Measurements from ENCODE around the gene PLXDC2.

DNA sequence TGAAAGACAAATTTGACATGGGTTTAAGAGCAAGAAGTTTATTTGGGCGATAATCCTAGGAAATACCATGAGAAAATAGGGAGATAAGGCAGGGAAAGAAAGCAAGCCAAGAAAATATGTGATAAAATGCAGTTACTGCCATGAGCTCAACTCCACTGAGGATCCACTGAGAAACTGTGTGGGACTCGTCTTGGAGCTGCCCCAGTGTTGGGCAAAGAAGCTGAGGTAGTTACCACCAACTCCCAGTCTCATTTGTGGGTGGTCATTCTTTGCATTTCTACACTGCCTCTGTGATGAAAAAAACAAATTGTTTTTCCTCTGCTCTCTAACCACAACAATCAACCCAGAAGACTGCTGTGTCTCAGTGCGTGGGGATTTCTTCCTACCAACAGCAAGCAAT is 498.2 kb downstream of the PLXDC2 start:
- TF ChIP-seq, protein P1, sequence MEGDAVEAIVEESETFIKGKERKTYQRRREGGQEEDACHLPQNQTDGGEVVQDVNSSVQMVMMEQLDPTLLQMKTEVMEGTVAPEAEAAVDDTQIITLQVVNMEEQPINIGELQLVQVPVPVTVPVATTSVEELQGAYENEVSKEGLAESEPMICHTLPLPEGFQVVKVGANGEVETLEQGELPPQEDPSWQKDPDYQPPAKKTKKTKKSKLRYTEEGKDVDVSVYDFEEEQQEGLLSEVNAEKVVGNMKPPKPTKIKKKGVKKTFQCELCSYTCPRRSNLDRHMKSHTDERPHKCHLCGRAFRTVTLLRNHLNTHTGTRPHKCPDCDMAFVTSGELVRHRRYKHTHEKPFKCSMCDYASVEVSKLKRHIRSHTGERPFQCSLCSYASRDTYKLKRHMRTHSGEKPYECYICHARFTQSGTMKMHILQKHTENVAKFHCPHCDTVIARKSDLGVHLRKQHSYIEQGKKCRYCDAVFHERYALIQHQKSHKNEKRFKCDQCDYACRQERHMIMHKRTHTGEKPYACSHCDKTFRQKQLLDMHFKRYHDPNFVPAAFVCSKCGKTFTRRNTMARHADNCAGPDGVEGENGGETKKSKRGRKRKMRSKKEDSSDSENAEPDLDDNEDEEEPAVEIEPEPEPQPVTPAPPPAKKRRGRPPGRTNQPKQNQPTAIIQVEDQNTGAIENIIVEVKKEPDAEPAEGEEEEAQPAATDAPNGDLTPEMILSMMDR (IDR thresholded peaks at IDR 0.05; ENCODE audit: poor library complexity), result no peak
- TF ChIP-seq EZH2 (IDR thresholded peaks at IDR 0.05; ENCODE audit: borderline replicate concordance) (no peak), EZH2phosphoT487 (IDR thresholded peaks at IDR 0.05; ENCODE audit: low read depth, severe bottlenecking, unreplicated experiment) (no peak)

Data from hepatocyte (in vitro differentiated cells).